Loucy (cell line): Measurements from ENCODE around the gene KIDINS220.
A peak's percentile ranks its signal among the peaks of the same experiment; 100 is the strongest.

ENCODE experiments used
- H2AFZ ChIP-seq: fragments of 200-600 bp; sonication (generic); 2 replicates; pipeline ENCODE4 v1.6.0; 2016; ENCODE audit warnings: antibody characterized with exemption, mild to moderate bottlenecking, low read length, moderate library complexity
- H3F3A ChIP-seq: fragments of 200-600 bp; 2 replicates; pipeline ENCODE4 v1.6.0; 2016; ENCODE audit warnings: antibody characterized with exemption, low read depth, mild to moderate bottlenecking
- H3K27me3 ChIP-seq: fragments of 200-600 bp; sonication (generic); 2 replicates; pipeline ENCODE4 v1.6.1; 2014; ENCODE audit warnings: low read length, mild to moderate bottlenecking; ENCODE audit not compliant: insufficient read depth, poor library complexity, severe bottlenecking
- H3K36me3 ChIP-seq: fragments of 200-600 bp; sonication (generic); 2 replicates; pipeline ENCODE4 v1.6.1; 2016; ENCODE audit warnings: low read length; ENCODE audit not compliant: insufficient read depth
- H3K4me1 ChIP-seq: fragments of 200-600 bp; sonication (generic); 2 replicates; pipeline ENCODE4 v1.5.1; 2014; ENCODE audit warnings: low read length, mild to moderate bottlenecking; ENCODE audit not compliant: insufficient read depth, poor library complexity, severe bottlenecking
- H3K4me2 ChIP-seq: fragments of 200-600 bp; sonication (generic); 2 replicates; pipeline ENCODE4 v1.6.0; 2014; ENCODE audit warnings: antibody characterized with exemption, low read length, low read depth, mild to moderate bottlenecking; ENCODE audit not compliant: poor library complexity, severe bottlenecking
- H3K4me3 ChIP-seq: fragments of 200-600 bp; sonication (generic); 2 replicates; pipeline ENCODE4 v1.5.1; 2014; ENCODE audit warnings: low read length, mild to moderate bottlenecking, mixed read lengths; ENCODE audit not compliant: poor library complexity, severe bottlenecking
- H3K79me2 ChIP-seq: fragments of 200-600 bp; sonication (generic); 2 replicates; pipeline ENCODE4 v1.6.1; 2014; ENCODE audit warnings: low read length; ENCODE audit not compliant: insufficient read depth
- H3K9ac ChIP-seq: fragments of 200-600 bp; sonication (generic); 2 replicates; pipeline ENCODE4 v1.6.0; 2014; ENCODE audit warnings: mild to moderate bottlenecking, low read depth, low read length, moderate library complexity; ENCODE audit not compliant: poor library complexity, severe bottlenecking
- H3K9me2 ChIP-seq: fragments of 200-600 bp; sonication (generic); replicated peaks from 2 replicates; pipeline ENCODE4 v1.6.1; 2016; ENCODE audit warnings: low read depth, low read length, mixed read lengths
- H3K9me3 ChIP-seq: fragments of 200-600 bp; sonication (generic); 2 replicates; pipeline ENCODE4 v1.6.1; 2014; ENCODE audit warnings: mild to moderate bottlenecking, antibody characterized with exemption, low read length, low read depth; ENCODE audit not compliant: insufficient read depth
- H4K20me1 ChIP-seq: fragments of 200-600 bp; sonication (generic); 2 replicates; pipeline ENCODE4 v1.6.0; 2014; ENCODE audit warnings: antibody characterized with exemption, low read length, mild to moderate bottlenecking; ENCODE audit not compliant: insufficient read depth, poor library complexity, severe bottlenecking
- EZH2phosphoT487 ChIP-seq: fragments of 200-600 bp; IDR thresholded peaks from 2 replicates; pipeline ENCODE4 v1.6.1; 2018; ENCODE audit warnings: antibody characterized with exemption, mild to moderate bottlenecking, moderate library complexity, borderline replicate concordance
- TF ChIP-seq, protein P1 (sequence below): fragments of 200-600 bp; sonication (generic); conservative IDR thresholded peaks from 2 replicates; pipeline ENCODE4 v1.5.1; 2014; ENCODE audit warnings: mild to moderate bottlenecking, antibody characterized with exemption, low read length

The KIDINS220 gene

DNA sequence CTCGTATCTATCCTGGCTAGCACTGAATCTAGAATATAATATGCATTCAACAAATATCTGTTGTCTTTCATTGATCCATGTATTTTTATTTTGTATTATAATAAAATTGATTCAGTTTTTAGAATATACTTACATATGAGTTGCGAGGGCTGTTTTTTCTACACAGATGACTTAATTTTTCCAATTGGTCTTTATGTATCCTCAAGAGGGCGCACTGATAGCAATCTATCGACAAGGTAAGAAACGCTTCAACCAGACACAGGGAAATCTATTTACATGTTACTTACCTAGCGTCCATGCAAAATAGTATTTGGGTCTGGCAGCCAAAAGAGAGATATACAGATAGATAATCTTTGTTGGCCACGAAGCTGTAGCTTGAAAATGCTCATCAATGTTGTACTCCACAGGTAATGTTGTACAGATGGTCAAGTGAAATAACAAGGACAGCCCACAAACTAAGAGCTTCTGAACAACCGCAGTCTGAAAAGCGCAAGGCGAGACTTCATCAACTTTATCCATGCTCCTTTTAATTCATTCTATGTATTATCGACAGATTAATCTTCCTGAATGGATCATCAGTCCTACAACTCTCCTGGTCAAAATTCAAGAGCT is 35.5 kb upstream of the KIDINS220 start:
- Histone ChIP-seq H3K9ac (no peak overlapping the region), H3K4me3 (no peak overlapping the region), H4K20me1 (no peaks in the 10 kb centered on the region), H3K9me2 (no peaks in the 10 kb centered on the region), H3K36me3 (peaks cover 14% of the 10 kb centered on the region; the same call in 1 of the 2 replicates), H3F3A (no peaks in the 10 kb centered on the region), H3K27me3 (no peaks in the 10 kb centered on the region), H3K4me2 (no peak overlapping the region), H2AFZ (no peak overlapping the region), H3K9me3 (no peaks in the 10 kb centered on the region), H3K79me2 (no peaks in the 10 kb centered on the region), H3K4me1 (no peaks in the 10 kb centered on the region)
- TF ChIP-seq, protein P1, sequence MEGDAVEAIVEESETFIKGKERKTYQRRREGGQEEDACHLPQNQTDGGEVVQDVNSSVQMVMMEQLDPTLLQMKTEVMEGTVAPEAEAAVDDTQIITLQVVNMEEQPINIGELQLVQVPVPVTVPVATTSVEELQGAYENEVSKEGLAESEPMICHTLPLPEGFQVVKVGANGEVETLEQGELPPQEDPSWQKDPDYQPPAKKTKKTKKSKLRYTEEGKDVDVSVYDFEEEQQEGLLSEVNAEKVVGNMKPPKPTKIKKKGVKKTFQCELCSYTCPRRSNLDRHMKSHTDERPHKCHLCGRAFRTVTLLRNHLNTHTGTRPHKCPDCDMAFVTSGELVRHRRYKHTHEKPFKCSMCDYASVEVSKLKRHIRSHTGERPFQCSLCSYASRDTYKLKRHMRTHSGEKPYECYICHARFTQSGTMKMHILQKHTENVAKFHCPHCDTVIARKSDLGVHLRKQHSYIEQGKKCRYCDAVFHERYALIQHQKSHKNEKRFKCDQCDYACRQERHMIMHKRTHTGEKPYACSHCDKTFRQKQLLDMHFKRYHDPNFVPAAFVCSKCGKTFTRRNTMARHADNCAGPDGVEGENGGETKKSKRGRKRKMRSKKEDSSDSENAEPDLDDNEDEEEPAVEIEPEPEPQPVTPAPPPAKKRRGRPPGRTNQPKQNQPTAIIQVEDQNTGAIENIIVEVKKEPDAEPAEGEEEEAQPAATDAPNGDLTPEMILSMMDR, result peak; percentile 73
- no peak for TF ChIP-seq EZH2phosphoT487

DNA sequence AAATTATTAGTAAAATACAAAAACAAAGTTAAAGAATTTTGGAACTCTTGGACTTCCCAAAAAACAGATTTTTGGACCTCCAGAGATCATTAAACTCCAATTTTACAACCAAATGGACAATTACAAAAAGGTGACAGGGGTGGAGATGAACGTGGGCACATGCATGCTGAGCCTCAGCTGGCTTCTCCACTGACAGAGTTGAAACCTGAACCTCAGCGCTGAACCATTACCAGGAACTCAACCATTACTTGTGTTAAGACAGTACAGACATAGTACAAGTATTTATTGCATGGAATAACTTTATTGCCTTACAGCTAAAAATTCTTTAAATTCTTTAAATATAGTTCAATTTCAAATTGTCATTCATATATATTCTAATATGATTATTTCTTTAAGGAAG is 33.0 kb upstream of the KIDINS220 start:
- Histone ChIP-seq H3K36me3 (no peaks in the 10 kb centered on the region), H3K9me3 (no peaks in the 10 kb centered on the region), H3K79me2 (no peaks in the 10 kb centered on the region), H2AFZ (no peak overlapping the region), H3K9me2 (no peaks in the 10 kb centered on the region), H3K27me3 (no peaks in the 10 kb centered on the region), H4K20me1 (no peaks in the 10 kb centered on the region), H3F3A (no peaks in the 10 kb centered on the region), H3K4me3 (no peak overlapping the region), H3K9ac (no peak overlapping the region), H3K4me1 (no peaks in the 10 kb centered on the region), H3K4me2 (no peak overlapping the region)
- TF ChIP-seq, protein P1, result no peak
- no peak for TF ChIP-seq EZH2phosphoT487

DNA sequence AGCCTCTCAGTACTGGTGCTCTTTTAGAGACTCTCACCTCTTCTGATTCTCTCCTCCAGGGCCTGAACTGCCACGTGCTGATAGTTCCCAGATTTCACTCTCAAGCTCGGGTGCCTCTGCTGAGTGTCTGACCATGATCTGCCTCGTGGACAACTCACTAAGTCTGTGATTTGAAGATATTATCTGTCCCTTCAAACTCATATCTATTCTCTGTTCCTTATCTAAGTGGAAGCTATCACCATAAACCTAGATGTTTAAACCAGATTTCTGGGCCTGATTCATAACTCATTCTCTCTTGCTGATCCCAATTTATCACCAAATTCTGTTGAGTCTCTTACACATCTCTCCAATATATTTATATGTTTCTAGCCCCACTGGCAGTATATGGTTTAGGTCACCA is 29.9 kb upstream of the KIDINS220 start:
- H3K27me3 ChIP-seq, result no peaks in the 10 kb centered on the region
- no peaks in the 10 kb centered on the region for H3K79me2 ChIP-seq
- no peak overlapping the region for H3K4me2 ChIP-seq
- no peaks in the 10 kb centered on the region for H3F3A ChIP-seq
- H3K9ac ChIP-seq, result no peak overlapping the region
- no peak overlapping the region for H2AFZ ChIP-seq
- H3K4me3 ChIP-seq, result no peak overlapping the region
- H3K36me3 ChIP-seq, result no peaks in the 10 kb centered on the region
- no peaks in the 10 kb centered on the region for H3K9me2 ChIP-seq
- H3K9me3 ChIP-seq, result no peaks in the 10 kb centered on the region
- H4K20me1 ChIP-seq, result no peaks in the 10 kb centered on the region
- TF ChIP-seq, protein P1, result no peak
- TF ChIP-seq EZH2phosphoT487, result no peak
- no peaks in the 10 kb centered on the region for H3K4me1 ChIP-seq
